Measurements from ENCODE around the gene AP1AR. TPM values are rescaled to one million over a fixed set of nuclear protein-coding genes. Genes with fewer than 3 reads are reported as not detected.

The AP1AR gene
- total RNA-seq, 1 donor from 2014 or later: 26.3 TPM

DNA sequence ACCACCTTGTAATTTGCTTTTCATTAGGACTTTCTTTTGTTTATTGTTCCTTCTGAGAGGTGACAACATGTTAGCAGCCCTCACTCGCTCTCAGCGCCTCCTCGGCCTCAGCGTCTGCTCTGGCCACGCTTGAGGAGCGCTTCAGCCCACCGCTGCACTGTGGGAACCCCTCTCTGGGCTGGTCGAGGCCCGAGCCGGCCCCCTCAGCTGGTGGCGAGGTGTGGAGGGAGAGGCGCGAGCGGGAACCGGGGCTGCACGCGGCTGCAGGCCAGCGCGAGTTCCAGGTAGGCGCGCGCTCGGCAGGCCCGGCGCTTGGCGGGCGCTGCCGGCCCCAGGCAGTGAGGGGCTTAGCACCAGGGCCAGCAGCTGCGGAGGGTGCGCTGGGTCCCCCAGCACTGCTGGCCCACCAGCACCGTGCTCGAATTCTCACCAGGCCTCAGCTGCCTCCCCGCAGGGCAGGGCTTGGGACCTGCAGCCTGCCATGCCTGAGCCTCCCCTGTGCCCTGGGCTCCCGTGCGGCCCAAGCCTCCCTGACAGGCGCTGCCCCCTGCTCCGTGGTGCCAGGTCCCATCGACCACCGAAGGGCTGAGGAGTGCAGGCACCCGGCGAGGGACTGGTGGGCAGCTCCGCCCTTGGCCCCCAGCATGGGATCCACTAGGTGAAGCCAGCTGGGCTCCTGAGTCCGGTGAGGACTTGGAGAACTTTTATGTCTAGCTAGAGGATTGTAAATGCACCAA is 9.2 kb upstream of the AP1AR start:
- no peak for DNase-seq (ENCODE audit: low read depth, low spot score)

DNA sequence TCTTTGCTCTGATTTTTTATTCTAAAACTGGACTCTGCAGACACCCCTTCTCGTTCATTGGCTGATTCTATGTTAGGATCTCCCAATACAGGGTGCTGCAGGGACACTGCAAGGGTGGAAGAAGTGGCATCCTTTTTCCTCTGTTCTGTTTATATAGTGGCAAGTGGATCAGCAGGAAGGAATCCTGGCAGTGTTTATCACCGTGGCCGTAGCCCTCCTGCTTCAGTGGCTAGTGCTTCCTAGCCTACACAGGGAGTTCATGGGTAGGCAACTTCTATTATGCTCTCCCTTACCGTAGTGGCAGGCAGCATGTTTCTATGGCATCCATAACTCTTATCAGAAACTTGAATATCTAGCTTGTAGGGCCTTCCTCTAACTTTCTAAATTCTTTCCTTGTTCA is 6.4 kb upstream of the AP1AR start:
- DNase-seq (ENCODE audit: low read depth, low spot score): no peak

DNA sequence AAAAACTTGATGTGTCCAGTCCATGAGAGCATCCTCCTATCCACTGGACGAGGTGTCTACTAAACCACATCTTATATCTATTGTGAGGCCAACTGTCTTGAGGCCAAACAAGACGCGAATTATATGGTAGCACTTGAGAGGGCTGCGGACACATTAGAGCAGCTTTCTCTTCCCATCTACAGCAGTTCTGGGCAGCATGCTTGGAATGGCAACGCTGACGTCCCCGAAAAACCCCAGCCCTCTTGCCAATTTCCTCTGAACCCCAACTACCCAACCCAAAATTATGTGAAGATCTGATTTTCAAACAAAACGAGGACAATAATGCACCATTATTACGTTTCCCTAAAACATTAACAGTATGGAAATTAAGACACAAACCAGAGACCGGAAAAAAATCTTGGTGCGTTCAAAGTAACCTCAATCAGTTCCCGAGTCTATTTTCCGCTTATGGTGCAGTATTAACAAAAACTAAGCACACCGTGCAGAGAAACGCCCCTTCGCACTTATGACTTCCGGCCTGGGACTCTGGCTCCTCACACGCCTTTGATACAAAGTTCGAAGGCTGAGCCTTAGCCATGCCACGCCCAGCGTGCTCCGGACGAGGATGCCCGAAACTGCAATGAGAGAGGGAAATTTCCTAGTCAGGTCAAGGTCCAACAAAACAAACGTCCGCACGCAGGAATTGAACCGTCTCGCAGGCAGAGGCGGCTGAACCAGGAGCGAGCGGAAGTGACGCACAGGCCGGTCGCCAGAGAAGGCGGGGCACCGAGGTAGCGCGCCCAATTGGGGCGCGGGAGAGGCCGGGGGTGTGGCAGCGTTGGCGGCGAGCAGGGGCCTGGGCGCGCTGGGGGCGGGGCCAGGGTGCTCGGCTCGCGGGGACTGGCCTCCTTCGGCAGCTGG is 458 bp upstream of the AP1AR start:
- DNase-seq (ENCODE audit: low read depth, low spot score): peak; percentile 90

DNA sequence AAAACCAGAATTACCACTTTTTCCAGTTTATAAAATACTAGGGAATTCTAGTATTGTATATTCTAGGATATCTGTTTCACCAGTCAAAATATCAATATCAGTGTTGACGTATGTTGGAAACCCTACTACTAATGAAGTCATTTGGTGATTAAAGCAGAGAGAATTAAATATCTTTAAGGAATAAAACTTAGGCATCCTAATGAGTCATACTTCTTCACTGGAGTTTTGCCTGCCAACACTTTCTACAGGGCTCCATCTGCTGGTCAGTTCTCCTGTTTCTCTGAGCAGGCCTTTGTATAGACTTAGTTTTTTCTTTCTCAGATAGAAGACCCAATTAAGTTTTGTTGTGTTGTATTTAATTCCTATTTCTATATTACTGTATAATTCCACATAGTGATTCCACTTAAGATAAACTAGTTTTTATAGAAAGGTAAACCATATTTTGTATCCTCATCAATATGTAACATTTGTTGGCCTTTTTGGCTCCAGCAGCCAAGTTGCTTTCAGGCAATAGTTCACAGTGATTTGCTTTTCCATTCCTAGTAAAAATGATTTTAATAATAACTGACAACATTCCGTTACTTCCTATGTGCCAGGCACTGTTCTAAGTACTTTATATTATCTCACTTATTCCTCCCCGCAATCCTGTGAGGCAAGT is 3.5 kb downstream of the AP1AR start:
- DNase-seq (ENCODE audit: low read depth, low spot score): peak; percentile 59

DNA sequence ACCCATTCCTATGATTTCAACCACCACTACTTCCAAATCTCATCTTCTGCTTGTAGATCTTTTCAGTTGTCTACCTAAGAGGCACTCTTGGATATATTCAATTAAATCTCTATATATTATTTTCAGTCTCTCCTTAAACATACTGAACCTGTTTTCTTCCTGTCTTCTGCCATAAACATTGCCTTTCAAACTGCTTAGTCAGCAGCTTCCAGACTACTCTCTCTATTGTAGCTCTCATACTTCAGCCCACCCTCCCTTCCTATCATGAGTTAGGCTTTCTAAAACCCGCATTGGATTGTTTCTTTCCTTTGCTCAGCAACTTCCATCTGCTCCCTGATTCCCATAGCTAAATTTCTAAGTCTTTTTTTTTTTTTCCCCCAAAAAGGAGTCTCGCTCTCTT is 4.5 kb downstream of the AP1AR start:
- DNase-seq (ENCODE audit: low read depth, low spot score): no peak

DNA sequence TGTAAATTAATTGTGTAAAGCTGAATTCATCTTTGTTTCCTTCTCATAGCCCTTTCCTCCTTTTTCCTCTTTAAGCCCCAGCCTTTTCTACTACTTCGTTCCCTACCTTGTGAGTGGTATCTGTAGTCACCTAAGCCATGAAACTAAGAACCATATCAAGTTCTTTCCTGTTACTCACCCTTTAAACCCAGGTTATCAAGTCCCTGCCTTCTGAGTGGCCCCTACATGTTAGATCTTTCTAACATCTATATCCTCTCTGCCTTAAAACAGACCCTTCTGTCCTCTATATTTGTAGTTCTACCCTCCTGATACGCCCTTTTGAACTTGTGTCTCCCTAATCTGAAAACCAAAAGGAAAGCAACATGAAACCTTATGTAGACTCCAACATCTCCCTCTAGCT is 7.2 kb downstream of the AP1AR start:
- DNase-seq (ENCODE audit: low read depth, low spot score): no peak

DNA sequence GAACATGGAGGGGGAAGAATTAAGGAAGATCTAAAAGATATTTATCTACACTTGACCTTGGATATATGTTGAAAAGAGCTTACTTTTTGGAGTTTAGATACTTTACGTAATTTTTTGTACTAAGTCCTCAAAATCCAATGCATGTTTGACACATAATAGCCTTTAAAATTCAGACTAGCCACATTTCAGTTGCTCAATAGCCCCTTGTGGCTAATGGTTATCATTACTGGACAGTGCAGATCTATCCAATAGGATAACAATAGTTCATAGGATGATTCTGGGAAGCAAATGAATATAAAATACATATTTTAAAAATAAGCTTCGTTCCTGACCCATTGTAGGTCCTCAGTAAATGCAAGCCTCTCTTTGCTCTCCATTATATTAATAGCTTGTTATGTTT is 13.8 kb downstream of the AP1AR start:
- DNase-seq (ENCODE audit: low read depth, low spot score): no peak

DNA sequence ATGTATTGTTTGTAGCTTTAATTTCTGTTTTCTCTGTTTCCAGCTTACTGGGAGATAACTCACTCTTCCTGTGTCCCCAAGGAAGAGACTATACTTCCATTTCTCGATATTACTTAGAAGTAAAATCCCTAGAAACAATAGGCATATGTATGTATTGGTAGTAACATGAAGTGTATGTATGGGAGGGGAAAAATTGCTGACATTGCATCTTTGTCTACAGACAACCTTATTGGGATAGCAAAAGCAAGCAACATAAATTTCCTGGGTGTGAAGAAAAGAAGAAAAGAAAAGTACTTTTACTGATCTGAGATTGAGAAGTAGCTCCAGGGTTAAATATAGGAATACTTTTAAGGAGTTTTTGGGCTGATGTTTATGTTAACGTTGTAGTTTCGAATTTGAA is 15.4 kb downstream of the AP1AR start:
- DNase-seq (ENCODE audit: low read depth, low spot score): no peak

DNA sequence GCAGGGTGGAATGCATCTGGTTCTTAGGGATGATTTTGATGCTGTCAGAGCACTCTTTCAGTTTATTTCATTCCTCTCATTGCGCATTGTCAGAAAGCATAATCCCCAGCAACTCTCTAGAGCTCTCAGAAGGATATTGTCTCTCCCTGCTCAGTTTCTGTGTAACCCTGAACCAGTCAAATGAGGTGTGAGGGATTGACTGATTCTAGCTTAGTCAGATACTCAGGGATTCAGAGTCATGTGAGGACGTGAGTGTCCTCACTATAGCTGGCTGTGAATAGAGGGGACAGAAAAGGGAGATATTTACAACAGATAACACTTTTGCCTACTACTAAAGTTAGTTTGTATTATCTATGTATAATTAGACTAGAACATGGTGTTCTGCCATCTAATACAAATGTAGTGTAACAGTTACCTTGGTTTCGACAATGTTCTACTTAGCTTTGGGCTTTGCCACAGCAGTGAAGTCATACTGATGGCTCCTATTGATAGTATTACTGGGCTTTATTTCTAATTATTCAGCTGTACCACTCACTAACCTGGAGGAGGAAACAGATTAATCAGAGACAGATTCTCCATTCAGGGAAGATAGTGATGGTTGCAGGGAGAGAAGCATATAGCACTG is 19.5 kb downstream of the AP1AR start:
- no peak for DNase-seq (ENCODE audit: low read depth, low spot score)

DNA sequence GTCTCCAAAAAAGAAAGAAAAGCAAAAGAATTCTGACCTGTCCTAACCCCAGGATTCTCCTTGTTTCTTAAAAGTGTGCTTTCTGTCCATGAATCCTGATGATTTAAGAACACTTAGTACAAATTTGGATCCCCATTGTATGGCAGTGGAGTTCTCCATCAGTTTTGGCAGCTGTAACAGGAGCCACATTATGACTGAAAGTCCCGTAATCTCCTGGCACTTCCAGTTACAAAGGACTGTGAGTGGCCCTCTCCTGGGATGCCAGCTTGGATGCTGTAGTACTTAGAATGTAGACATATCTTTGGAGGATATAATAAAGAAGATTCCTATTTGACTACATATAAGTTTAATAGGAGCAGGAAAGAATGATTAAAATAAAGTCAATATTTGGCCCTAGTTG is 20.6 kb downstream of the AP1AR start:
- no peak for DNase-seq (ENCODE audit: low read depth, low spot score)

DNA sequence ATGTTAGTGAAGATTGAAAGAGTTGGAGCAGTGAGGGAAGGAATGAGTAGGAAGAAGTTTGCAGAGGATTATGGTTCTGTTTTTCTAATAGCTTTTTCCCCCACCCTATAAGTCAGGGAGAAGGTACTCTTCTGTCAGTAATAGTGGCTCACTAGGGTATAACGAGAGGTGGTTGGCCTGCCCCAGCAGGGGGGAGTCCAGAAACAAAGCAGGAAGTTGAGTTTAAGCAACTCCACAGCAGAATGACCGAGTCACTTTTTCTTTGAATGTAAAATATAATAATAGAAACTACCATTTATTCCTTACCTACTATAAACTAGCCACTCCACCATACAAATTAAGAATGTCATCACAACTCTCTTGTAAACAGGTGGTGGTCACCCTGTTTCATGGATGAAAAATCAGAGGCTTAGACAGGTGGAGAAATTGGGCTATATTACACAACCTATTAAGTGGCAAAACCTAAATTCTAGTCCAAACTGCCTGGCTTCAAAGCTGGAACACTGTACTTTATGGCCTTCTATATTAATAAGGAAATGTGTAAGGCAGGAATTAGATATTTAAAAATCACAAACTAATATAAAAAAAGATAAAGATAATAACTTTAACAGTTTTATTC is 21.9 kb downstream of the AP1AR start:
- no peak for DNase-seq (ENCODE audit: low read depth, low spot score)

DNA sequence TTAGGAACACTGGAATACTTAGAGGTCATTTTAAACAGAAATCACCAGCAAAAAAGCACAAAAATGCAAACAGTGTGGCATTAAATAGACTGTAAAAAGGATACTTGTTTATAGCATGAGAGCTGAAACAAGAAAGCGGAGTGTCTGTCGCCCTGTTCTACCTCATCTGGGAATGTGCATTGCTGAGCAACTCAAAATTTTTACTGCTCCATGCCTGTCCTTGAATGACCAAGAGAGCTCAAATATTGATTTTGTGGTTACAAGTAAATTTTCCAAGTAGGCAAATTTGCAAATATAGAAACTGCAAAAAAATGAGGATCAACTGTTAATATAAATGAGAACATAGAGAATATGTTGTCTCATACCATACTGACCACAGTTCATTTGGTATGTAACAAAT is 25.5 kb downstream of the AP1AR start:
- no peak for DNase-seq (ENCODE audit: low read depth, low spot score)

DNA sequence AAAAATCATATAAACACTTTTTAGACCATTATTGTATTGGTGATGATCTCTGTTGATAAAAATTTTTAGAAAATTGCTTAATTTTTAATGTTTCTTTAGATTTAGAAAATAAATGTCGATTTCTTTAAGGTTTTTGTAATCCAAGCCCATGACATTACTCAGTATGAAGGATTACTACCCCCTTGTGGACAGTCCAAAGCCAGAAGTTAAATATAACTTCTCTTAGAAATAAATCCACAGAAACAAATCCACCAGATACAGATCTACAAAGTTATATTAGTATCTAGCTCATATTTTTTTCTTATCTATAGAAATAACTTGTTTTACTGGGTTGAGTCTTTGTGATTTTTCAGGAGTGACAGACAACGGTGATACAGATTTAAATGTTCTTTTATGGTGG is 35.2 kb downstream of the AP1AR start:
- DNase-seq (ENCODE audit: low read depth, low spot score): no peak

DNA sequence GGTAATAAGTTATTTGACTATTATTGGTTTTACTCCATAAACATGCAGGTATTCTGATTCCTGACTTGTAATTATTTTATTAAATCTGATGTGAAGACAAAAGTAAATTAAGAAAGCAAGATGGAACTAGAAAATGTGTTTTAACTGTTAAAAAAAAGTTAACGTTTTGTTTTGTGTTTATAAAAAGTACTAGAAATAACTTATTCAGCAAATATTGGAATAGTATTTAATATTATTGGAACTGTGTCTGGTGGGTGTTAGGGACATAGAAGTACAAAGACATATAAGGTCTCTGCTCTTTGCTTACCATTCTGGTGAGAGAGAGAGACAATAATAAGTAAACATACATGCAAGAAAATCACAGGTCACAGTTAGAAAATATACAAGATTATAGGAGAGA is 38.5 kb downstream of the AP1AR start:
- no peak for DNase-seq (ENCODE audit: low read depth, low spot score)

DNA sequence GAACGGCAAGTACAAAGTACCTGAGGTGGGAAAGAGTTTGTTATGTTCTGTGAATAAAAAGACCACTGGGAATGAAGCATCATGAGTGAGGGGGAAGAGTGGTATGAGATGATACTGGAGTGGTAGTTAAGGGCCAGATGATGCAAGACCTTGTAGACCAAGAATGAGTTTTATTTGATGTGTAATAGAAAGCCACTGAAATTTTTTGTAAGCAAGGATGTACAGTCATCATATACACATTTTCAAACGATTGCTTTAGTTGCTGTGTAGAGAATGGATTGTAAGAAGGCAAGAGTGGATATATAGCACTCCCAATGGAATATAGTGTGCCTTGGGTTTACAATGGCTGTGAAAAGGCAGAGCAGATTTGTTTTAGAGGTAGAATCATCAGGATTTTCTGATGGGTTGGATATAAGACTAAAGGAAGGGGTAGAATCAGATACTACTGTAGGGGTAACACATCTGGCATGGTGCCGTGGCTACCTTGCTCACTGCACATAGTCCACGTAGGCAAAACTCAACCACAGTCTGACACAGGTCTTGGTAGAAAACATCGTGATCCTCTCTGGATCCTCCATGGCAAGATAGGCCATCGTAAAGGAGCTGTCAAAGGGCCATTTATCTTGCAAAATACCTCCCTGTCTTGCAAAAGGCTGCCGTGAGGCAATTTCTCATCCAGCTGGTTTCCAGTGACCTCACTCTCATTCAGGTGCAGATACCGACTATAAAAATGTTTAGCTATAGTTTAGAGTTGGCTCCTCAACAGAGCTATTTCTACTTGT is 39.2 kb downstream of the AP1AR start:
- no peak for DNase-seq (ENCODE audit: low read depth, low spot score)

DNA sequence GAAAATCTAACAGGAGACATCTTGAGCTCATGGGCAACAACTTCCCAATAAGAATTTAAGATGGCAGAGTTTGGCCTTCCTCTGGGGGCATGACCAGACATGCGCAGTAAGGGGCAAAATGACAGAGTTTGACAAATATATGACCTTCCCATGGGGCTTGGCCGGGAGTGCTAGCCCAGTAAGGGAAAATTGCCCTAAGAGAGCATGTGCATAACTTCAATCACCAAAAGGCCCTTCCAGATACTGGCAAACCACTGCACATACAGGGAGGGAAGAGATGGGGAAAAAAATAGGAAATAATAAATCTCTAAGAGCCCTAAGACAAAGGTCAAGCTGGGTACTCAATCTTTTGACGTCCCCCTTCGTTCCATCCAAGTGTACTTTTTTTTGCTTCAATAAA is 40.7 kb downstream of the AP1AR start:
- DNase-seq (ENCODE audit: low read depth, low spot score): no peak

DNA sequence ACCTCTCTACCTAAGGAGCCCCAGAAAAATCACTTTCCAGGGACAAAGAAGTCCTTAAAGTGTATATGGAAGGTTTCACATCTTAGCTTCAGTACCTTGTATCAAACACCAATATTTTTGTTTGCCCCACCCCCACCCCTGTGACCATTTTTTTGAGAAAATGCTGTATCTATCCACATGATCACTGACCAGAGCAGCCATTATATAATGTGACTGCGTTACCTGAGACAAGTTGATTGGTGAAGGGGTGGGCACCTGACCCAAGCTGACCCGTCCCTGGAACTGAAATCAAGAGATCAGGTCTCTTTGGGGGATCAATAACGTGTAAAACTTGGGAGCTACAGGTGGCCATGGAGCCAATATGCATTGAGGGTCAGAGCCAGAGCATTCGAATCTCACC is 43.4 kb downstream of the AP1AR start:
- no peak for DNase-seq (ENCODE audit: low read depth, low spot score)

DNA sequence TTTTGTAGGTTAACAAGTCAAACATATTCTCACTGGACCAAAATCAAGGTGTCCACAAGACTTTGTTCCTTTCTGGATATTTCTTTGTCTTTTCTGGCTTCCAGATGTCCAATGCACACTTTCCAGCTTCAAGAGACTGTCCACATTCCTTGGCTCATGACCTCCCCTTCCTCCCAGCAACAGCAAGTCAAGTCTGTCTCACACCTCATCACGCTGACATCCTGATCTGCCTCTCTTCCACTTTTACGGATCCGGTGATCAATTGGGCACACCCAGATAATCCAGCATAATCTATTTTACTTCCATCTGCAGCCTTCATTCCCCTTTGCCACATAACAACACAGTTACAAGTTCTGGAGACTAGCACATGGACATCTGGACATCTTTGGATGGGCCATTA is 44.5 kb downstream of the AP1AR start:
- no peak for DNase-seq (ENCODE audit: low read depth, low spot score)

DNA sequence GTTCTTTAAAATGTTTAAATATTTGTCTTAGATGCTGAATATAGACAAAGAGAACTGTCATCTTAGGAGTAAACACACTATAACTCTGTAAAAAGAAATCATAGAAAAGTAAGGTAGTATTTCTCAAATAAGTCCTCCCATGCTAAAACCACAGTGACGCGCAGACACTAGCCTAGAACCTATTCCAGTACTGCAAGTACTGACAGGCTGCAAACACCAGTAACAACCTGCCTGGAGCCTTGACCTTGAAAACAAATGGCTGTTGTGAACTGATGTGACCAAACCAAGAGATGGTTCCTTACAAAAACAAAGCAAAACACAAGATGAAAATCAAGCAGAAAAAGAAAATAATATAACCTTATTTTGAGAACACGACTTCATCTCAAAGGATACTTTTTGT is 45.6 kb downstream of the AP1AR start:
- no peak for DNase-seq (ENCODE audit: low read depth, low spot score)

DNA sequence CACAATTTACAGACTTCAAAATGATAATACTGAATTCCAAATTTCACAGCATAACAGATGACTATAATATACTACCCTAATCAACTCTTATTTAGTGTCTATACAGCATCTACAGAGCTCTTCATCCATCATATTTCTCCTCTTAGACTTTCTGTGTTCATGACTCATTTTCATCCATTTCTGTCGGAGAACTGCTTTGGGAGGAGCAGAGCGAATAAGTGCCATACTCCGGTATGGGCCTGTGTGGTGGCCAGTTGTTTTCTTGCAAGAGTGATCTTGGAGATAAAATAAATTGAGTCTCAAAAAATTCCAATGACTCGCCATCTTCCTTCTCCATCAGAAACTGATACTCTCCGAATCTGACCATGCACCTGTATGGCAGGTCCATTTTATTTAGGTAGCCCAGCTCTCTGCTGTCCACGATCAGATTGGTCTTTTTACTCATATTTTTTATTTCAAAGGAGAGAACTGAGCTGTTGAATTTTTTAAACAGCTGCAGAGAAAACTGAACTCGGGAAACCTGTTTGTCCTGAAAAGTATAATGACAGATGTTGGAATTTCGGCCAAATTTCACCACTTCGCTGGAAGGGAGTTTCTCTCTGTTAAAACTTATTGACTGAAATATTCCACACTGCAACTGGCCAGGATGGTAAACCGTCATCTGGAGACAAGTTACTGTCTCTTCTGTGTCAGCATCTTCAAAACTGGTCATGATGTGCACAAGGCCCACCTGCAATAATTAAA is 46.3 kb downstream of the AP1AR start:
- DNase-seq (ENCODE audit: low read depth, low spot score): no peak

Data from pulmonary artery endothelial cell (primary cell).